C4-2B (cell line): Measurements from ENCODE around the gene LHX3.

ENCODE experiments used
- ZFX ChIP-seq: fragments of 450-650 bp; IDR thresholded peaks from 2 replicates; pipeline ENCODE4 v1.6.1; 2017
- TF ChIP-seq, protein P1 (sequence below): fragments of 450-650 bp; conservative IDR thresholded peaks from 2 replicates; pipeline ENCODE4 v1.5.1; 2017; ENCODE audit warnings: mild to moderate bottlenecking

GRCh38 chr9:136240941-136241340 is 36.0 kb upstream of the LHX3 start:
- TF ChIP-seq, protein P1, sequence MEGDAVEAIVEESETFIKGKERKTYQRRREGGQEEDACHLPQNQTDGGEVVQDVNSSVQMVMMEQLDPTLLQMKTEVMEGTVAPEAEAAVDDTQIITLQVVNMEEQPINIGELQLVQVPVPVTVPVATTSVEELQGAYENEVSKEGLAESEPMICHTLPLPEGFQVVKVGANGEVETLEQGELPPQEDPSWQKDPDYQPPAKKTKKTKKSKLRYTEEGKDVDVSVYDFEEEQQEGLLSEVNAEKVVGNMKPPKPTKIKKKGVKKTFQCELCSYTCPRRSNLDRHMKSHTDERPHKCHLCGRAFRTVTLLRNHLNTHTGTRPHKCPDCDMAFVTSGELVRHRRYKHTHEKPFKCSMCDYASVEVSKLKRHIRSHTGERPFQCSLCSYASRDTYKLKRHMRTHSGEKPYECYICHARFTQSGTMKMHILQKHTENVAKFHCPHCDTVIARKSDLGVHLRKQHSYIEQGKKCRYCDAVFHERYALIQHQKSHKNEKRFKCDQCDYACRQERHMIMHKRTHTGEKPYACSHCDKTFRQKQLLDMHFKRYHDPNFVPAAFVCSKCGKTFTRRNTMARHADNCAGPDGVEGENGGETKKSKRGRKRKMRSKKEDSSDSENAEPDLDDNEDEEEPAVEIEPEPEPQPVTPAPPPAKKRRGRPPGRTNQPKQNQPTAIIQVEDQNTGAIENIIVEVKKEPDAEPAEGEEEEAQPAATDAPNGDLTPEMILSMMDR = no peak
- TF ChIP-seq ZFX = no peak
